ELR (cell line): ENCODE measurements around the gene EPAS1.

ENCODE experiments used
- DNase-seq: peaks from one replicate; pipeline ENCODE4 v3.0.0-alpha.2; 2015; ENCODE audit warnings: low read depth

Gene EPAS1

GRCh38 chr2:46273225-46273863 lies 23.9 kb upstream of the EPAS1 start:
- no peak for DNase-seq

- DNase-seq, result no peak
Observed at GRCh38 chr2:46273919-46274318, 23.3 kb upstream of the EPAS1 start.

GRCh38 chr2:46274586-46274985 lies 22.6 kb upstream of the EPAS1 start:
- no peak for DNase-seq

GRCh38 chr2:46275995-46276394 lies 21.2 kb upstream of the EPAS1 start:
- DNase-seq, result peak; percentile 20

- peak; percentile 56 for DNase-seq
Observed at GRCh38 chr2:46276642-46277041, 20.6 kb upstream of the EPAS1 start.

- no peak for DNase-seq
Observed at GRCh38 chr2:46277431-46278190, 19.6 kb upstream of the EPAS1 start.

- no peak for DNase-seq
Observed at GRCh38 chr2:46278952-46279351, 18.3 kb upstream of the EPAS1 start.

- DNase-seq, result no peak
Observed at GRCh38 chr2:46281939-46282338, 15.3 kb upstream of the EPAS1 start.

- no peak for DNase-seq
Observed at GRCh38 chr2:46283693-46284092, 13.5 kb upstream of the EPAS1 start.

- DNase-seq, result no peak
Observed at GRCh38 chr2:46284260-46284659, 12.9 kb upstream of the EPAS1 start.

GRCh38 chr2:46284796-46285195 lies 12.4 kb upstream of the EPAS1 start:
- DNase-seq, result no peak

GRCh38 chr2:46286715-46287114 lies 10.5 kb upstream of the EPAS1 start:
- no peak for DNase-seq

GRCh38 chr2:46290078-46290477 lies 7.1 kb upstream of the EPAS1 start:
- no peak for DNase-seq

- no peak for DNase-seq
Observed at GRCh38 chr2:46293466-46293865, 3.7 kb upstream of the EPAS1 start.

GRCh38 chr2:46294176-46294836 lies 2.9 kb upstream of the EPAS1 start:
- peak; percentile 57 for DNase-seq

- DNase-seq, result peak; percentile 40
Observed at GRCh38 chr2:46296216-46296839, 879 bp upstream of the EPAS1 start.

GRCh38 chr2:46297546-46298271 lies 502 bp downstream of the EPAS1 start:
- peak; percentile 55 for DNase-seq

- DNase-seq, result no peak
Observed at GRCh38 chr2:46298272-46298521, 990 bp downstream of the EPAS1 start.

GRCh38 chr2:46298522-46299353 lies 1.5 kb downstream of the EPAS1 start:
- peak; percentile 72 for DNase-seq

- peak; percentile 84 for DNase-seq
Observed at GRCh38 chr2:46299365-46300263, 2.4 kb downstream of the EPAS1 start.
